NB4 (cell line): ENCODE results near the gene DYDC2.
A peak's percentile ranks its signal among the peaks of the same experiment; 100 is the strongest.

Experiments used
- POLR2A ChIP-seq: IDR thresholded peaks from 2 replicates; pipeline ENCODE4 v1.6.1; 2011; ENCODE audit warnings: mild to moderate bottlenecking; ENCODE audit not compliant: insufficient read length; ENCODE audit errors: extremely low read depth
- TF ChIP-seq, protein P1 (sequence below): IDR thresholded peaks from 2 replicates; pipeline ENCODE4 v1.6.1; 2011; ENCODE audit warnings: low read depth, low read length
- TF ChIP-seq, protein P2 (sequence below): IDR thresholded peaks from one replicate; pipeline ENCODE4 v1.5.1; 2012; ENCODE audit warnings: low read depth, low read length

DNA sequence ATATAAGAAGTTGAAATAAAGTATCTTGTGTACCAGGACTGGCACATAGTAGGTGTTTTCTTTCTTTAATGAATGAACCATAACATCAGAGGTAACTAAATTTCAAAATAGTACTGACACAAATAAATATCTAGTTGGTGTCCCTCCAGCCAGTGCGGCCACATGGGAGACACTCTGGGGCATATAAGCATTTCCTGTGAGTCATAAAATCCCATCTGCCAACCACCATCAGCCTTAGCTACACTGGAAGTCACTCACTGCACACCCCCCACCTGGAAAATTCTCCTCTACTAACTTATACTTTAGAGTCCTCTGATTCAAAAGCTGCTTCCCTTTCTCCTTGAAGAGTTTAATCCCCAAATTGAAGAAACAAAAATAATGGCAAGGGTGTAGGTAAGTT, 32.5 kb upstream of the DYDC2 start:
- TF ChIP-seq, protein P1, sequence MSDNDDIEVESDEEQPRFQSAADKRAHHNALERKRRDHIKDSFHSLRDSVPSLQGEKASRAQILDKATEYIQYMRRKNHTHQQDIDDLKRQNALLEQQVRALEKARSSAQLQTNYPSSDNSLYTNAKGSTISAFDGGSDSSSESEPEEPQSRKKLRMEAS, result peak; percentile 77
- TF ChIP-seq, protein P2, sequence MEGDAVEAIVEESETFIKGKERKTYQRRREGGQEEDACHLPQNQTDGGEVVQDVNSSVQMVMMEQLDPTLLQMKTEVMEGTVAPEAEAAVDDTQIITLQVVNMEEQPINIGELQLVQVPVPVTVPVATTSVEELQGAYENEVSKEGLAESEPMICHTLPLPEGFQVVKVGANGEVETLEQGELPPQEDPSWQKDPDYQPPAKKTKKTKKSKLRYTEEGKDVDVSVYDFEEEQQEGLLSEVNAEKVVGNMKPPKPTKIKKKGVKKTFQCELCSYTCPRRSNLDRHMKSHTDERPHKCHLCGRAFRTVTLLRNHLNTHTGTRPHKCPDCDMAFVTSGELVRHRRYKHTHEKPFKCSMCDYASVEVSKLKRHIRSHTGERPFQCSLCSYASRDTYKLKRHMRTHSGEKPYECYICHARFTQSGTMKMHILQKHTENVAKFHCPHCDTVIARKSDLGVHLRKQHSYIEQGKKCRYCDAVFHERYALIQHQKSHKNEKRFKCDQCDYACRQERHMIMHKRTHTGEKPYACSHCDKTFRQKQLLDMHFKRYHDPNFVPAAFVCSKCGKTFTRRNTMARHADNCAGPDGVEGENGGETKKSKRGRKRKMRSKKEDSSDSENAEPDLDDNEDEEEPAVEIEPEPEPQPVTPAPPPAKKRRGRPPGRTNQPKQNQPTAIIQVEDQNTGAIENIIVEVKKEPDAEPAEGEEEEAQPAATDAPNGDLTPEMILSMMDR, result no peak
- TF ChIP-seq POLR2A, result no peak
